ENCODE data around the gene KIAA1614. TPM values are rescaled to one million over a fixed set of nuclear protein-coding genes. Genes with fewer than 3 reads are reported as not detected.

KIAA1614 gene
- total RNA-seq, 4 donors from 2014 or later = 1.0 to 17.1 (median 6.6) TPM

DNA sequence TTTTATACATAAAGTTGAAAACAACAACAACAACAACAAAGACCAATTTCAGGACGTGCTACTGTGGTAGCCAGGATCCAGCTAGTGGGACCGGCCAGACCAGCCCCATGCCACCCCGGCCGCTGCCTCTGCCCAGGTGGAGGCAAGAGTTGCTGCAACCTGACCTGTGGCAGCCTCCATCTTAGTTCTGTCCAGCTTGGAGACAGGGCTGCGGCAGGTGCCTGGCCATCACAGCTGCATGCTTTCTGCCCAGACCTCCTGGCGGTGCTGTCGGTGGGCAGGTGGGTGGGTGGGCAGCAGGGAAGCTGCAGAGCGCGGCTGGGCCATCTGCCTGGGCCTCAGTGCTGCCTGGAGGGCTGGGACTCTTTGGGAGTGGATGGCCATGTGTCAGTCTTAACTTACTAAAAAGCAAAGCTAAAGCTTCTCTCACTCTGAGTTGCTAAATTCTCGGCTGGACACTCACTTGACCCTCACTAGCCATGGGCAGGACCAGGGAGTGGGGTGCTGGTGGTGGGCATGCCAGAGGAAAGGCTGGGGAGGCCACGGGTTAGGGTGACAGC is 38.6 kb downstream of the KIAA1614 start:
- intact Hi-C loops (cut with DNase I; ENCODE audit: low total_unique reads) = no loop called here
- TF ChIP-seq, protein P1, sequence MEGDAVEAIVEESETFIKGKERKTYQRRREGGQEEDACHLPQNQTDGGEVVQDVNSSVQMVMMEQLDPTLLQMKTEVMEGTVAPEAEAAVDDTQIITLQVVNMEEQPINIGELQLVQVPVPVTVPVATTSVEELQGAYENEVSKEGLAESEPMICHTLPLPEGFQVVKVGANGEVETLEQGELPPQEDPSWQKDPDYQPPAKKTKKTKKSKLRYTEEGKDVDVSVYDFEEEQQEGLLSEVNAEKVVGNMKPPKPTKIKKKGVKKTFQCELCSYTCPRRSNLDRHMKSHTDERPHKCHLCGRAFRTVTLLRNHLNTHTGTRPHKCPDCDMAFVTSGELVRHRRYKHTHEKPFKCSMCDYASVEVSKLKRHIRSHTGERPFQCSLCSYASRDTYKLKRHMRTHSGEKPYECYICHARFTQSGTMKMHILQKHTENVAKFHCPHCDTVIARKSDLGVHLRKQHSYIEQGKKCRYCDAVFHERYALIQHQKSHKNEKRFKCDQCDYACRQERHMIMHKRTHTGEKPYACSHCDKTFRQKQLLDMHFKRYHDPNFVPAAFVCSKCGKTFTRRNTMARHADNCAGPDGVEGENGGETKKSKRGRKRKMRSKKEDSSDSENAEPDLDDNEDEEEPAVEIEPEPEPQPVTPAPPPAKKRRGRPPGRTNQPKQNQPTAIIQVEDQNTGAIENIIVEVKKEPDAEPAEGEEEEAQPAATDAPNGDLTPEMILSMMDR (IDR thresholded peaks at IDR 0.05) = no peak
- no peak for TF ChIP-seq POLR2A (IDR thresholded peaks at IDR 0.05)
- Histone ChIP-seq H3K9me3 (no peaks in the 10 kb centered on the region), H3K27me3 (no peaks in the 10 kb centered on the region), H3K4me1 (peaks cover 0 to 3% of the 10 kb centered on the region in 2 donors), H3K27ac (no peak overlapping the region), H3K4me3 (no peak overlapping the region), H3K36me3 (no peaks in the 10 kb centered on the region)
- DNase-seq = no peak

DNA sequence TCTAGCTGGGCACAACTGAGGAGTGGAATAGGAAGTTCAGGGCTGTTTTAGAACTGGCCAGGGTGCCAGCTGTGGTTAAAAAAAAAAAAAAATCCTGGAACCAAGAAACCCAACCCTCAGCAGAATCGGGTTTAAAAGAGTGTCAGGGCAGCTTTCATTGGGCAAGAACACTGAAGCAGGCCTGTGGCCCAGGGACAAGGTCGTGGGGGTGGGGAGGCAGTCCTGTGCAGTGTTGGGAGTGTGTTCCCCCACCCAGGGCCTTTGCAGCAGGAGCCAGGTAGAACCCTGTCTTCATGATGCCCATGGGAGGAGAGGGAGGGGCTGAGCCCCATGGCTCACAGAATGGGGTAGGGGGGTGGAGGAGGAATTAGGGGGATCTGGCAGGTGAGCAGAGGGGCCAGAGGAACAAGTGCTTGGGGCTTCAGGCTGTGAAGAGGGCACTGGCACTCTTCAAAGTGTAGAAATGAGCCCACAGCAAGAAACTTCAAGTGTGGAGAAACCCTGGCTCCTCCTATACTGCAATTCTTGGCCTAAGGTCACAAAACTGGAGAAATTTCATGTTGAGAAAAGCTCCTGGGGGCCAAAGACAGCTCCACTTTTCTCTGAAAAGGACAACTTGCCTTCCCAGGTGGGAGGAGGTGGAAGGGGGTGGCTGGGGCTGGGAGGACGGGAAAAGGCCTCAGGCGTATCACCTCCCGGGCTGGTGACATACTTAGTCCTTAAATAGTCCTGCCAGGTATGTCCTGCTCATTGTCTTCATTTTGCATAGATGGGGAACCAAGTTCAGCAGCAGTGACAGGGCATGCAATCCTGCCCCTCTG is 39.3 kb downstream of the KIAA1614 start:
- Histone ChIP-seq H3K27me3 (no peaks in the 10 kb centered on the region), H3K36me3 (no peaks in the 10 kb centered on the region), H3K27ac (no peak overlapping the region), H3K4me3 (no peak overlapping the region), H3K9me3 (no peaks in the 10 kb centered on the region), H3K4me1 (peaks cover 0 to 3% of the 10 kb centered on the region in 2 donors)
- intact Hi-C loops (cut with DNase I; ENCODE audit: low total_unique reads) = no loop called here
- TF ChIP-seq POLR2A (IDR thresholded peaks at IDR 0.05) = no peak
- TF ChIP-seq, protein P1 (IDR thresholded peaks at IDR 0.05) = no peak
- DNase-seq = no peak

DNA sequence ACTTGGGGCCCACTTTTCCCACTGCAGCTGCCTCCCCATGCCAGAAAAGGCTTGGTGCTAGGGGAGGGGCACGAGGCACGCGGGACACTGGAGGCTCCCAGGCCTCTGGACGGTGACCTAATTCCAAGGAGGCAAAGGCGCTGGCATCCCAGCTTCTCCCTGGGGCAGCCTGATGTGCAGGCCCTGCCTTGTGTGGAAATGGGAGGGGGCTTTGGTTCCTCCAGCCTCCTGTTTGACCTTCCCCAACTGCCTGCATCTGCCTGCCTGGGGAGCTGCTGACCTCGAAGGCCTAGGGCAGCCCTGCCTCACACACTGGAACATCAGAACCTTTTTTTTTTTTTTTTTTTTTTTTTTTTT is 39.9 kb downstream of the KIAA1614 start:
- Histone ChIP-seq H3K4me1 (peaks cover 0 to 3% of the 10 kb centered on the region in 2 donors), H3K4me3 (no peak overlapping the region), H3K27ac (no peak overlapping the region), H3K36me3 (no peaks in the 10 kb centered on the region), H3K27me3 (no peaks in the 10 kb centered on the region), H3K9me3 (no peaks in the 10 kb centered on the region)
- DNase-seq = no peak
- TF ChIP-seq, protein P1 (IDR thresholded peaks at IDR 0.05) = no peak
- TF ChIP-seq POLR2A (IDR thresholded peaks at IDR 0.05) = no peak
- intact Hi-C loops (cut with DNase I; ENCODE audit: low total_unique reads) = no loop called here

DNA sequence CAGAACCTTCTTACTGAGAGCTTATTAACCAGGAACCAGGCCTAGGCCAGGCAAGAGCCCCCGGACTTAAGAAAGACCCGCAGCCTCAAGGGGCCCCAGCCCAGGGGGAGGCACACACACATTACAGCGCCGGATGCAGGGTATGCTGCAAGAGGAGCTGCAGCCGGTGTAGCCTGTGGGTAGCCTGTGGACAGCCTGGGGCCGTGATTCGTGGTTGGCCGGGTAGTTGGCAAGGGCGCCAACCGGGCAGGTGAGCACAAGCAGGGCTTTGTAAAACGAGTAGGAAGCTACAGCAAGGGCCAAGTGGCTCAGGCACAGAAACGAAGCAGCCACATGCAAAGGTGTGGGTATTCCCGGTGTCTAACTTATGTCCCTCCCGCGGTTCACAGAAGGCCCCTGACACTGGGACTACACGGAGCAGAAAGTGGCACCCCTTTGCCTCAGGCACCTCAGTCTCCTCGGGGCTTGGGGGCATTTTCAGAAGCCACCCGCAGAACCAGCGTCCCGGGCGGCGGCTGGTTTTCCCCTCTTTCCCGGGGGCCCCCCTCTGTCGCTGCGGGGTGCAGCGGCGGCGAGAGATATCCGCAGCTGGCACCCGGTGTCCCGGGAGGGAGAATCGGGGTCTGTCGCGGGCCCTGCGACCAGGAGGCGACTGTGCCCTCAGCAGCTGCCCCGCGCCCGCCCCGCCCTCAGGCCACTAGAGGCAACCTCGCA is 40.8 kb downstream of the KIAA1614 start:
- Histone ChIP-seq H3K27ac (peak overlapping the region; percentile 70 to 83), H3K4me3 (peak overlapping the region; percentile 40 to 54), H3K27me3 (no peaks in the 10 kb centered on the region), H3K9me3 (no peaks in the 10 kb centered on the region), H3K4me1 (peaks cover 0 to 3% of the 10 kb centered on the region in 2 donors), H3K36me3 (no peaks in the 10 kb centered on the region)
- DNase-seq = no peak
- intact Hi-C loops (cut with DNase I; ENCODE audit: low total_unique reads) = no loop called here
- TF ChIP-seq, protein P1 (IDR thresholded peaks at IDR 0.05) = no peak
- TF ChIP-seq POLR2A (IDR thresholded peaks at IDR 0.05) = no peak
